8988T (cell line): Measurements from ENCODE around the gene ARL5C.
"Not testable (repeated sequence)": the region's sequence is repeated elsewhere in the genome, so short reads cannot be mapped to it uniquely, and the experiment has no call there.

Experiments used
- DNase-seq: peaks from one replicate; pipeline ENCODE4 v3.0.0; 2011

ARL5C gene

GRCh38 chr17:39139161-39139511, 26.8 kb downstream of the ARL5C start:
- no peak for DNase-seq

DNA sequence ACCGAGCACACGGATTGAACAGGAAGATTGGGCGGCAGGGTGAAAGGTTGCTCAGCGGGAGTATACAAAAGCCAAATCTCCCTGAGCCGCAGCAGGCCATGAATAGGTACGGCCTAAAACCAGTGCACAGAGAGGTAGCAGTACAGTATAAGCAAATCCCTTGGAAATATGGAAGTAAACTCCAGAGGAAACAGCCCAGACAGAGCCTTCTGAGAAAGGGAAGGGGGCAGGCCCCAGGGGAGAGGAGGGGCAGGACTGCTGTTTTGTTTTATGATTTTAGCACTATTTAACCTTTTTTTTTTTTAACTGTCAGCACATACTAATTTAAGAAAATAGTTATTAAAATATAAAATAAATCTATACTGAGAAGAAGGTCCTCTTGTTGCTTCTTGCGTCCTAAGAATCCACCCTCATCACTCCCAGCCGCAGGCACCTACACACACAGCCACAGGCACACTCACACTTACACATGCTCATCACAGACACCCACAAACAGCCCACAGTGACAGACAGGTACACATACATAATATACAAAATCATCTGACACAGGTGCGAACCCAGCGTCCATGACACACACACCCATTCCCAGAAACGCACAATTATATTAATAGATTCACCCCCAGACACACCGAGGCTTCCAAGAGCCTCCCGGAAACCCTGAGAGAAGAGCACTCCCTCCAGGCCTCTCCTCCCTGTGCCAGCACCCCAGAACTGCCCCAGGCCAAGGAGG, 27.4 kb downstream of the ARL5C start:
- DNase-seq: no peak

DNA sequence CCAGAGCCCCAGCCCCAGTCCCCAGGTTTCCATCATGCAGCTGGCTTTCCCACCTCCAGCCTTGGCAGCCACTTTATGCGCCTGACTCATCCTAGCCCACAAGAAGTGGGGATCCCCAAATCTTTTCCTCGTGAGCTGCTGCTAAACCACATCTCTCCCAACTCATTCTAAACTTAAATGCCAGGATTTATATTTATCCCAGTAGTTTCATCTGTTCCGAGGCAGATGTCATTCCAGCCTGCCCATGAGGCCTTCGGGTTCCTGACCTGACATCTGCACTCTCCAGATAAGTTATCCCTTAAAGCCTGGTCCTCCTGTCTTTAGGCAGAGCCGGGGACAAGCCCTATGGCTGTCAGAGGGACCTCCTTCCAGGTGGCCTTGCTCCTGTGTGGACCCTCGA, 31.1 kb downstream of the ARL5C start:
- no peak for DNase-seq

GRCh38 chr17:39132192-39132610, 33.8 kb downstream of the ARL5C start:
- no peak for DNase-seq

DNA sequence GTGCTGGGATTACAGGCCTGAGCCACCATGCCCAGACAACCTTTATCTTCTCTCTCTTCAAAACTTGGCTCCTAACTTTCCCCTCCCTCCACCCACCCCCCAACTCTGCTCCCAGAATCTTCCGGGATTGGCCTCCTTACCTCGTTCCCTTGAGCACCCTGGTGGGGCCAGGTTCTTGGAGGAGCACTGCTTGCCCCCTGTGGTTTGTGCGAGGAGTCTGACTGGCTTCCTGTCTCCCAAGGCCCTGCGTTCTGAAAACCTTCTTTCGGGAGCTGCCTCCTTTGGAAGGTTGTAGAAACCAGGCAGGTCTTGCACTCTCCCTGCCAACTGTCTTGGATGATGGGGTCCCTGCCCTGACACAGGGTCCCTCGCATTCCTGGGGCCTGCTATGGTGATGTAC, 34.3 kb downstream of the ARL5C start:
- DNase-seq: no peak

DNA sequence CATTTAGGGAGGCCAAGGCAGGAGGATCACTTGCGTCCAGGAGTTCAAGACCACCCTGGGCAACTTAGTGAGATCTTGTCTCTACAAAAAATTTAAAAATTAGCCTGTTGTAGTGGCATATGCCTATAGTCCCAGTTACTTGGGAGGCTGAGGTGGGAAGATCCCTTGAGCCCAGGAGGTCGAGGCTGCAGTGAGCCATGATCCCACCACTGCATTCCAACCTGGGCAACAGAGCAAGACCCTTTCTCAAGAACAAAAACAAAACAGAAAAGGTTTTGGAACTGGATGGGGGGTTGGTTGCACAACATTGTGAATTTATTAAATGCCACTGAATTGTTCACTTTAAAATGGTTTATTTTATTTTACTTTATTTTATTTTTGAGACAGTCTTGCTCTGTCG, 35.8 kb downstream of the ARL5C start:
- no peak for DNase-seq

GRCh38 chr17:39129544-39129943, 36.4 kb downstream of the ARL5C start:
- DNase-seq: not testable (repeated sequence)

GRCh38 chr17:39126436-39126835, 39.5 kb downstream of the ARL5C start:
- no peak for DNase-seq

GRCh38 chr17:39125143-39125875, 40.7 kb downstream of the ARL5C start:
- no peak for DNase-seq

- DNase-seq: no peak
Measured at GRCh38 chr17:39123627-39124026, 42.3 kb downstream of the ARL5C start.

- no peak for DNase-seq
Measured at GRCh38 chr17:39122991-39123390, 43.0 kb downstream of the ARL5C start.

DNA sequence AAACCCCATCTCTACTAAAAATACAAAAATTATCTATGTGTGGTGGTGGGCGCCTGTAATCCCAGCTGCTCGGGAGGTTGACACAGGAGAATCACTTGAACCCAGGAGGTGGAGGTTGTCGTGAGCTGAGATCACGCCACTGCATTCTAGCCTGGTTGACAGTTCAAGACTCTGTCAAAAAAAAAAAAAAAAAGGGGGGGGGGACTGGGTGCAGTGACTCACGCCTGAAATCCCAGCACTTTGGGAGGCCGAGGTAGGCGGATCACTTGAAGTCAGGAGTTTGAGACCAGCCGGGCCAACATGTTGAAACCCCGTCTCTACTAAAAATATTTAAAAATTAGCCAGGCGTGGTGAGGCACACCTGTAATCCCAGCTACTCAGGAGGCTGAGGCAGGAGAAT, 44.0 kb downstream of the ARL5C start:
- not testable (repeated sequence) for DNase-seq

- no peak for DNase-seq
Measured at GRCh38 chr17:39118674-39119419, 47.1 kb downstream of the ARL5C start.

DNA sequence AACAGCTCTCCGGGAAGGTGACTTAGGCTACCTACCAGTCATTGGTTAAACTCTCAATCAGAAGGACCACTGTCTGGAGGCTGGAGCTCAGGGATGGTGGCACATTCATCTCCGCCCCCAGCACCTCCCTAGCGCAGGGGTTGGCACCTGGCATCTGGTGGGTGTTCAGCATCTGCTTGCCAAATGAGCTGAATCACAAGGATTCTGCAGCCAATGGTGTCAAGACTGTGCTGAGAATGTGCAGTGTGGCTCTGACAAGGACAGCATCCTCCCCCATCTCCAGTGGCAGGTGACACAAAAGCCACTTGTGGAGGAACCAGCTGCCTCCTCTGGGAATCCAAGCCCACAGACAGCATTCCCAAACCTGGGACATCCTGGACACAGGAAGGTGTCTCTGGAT, 49.7 kb downstream of the ARL5C start:
- DNase-seq: no peak

- DNase-seq: no peak
Measured at GRCh38 chr17:39115135-39115534, 50.8 kb downstream of the ARL5C start.

DNA sequence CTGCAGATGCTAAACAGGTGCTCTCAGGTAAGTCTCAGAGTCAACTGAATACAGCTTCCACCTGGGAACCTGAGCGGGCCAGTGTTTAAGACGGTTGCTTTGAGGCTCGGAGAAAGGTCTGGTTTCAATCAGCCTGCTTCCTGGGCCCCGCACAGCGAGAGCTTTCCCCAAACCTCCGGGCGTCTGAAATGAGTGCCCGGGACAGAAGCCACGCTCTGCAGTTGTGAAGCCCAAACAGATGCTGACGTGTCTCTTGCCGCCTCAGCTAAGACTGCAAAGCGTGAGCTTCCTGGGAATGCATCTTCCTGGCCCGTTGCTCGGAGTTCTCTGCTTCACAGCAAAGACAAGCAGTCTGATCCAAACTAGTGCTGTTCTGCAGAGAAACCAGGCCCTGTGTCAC, 51.2 kb downstream of the ARL5C start:
- DNase-seq: no peak

- DNase-seq: no peak
Measured at GRCh38 chr17:39113871-39114270, 52.1 kb downstream of the ARL5C start.

- DNase-seq: no peak
Measured at GRCh38 chr17:39110435-39111136, 55.4 kb downstream of the ARL5C start.

DNA sequence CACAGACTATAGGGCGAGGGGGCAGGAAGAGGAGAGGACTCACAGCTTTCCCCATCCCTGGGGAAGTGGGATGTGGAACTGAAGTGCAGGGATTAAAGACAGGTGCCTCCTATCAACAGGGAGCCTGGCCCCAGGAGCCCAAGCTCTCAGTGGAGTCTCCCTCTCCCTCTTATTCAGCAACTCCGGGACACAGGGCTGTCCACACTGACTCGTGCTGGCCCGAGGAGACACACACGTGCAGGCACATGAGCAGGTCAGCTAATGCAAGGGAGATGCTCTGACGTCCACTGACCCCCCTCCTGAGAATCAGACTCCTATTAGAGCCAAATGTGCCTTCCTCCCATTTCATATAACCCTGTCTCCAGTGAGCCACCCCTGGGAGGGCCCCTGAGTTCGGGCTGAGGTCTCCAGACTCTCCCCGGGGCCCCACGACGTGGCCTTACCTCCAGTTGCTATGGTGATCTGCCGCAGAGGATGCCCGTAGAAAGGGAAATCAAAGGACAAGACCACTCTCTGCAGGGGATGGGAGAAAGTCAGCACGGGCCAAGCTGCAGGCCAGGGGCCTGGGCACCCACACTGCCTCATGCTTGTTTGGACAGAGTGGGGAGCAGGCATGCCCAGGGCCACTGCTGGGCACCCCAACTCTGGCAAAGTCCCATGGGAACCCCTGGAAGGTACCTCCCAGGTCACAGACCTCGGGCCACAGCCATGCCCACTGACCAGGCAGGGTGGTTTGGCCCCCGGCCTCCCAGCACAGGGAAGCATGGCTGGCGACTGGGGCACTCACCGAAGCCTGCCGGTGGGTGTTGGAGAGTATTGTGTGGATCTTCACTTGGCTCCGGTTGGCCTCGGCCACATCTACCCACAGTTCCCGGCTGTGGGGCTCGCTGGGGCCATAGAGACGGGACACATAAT, 57.2 kb downstream of the ARL5C start:
- no peak for DNase-seq

GRCh38 chr17:39107973-39108372, 58.0 kb downstream of the ARL5C start:
- no peak for DNase-seq

GRCh38 chr17:39107155-39107554, 58.8 kb downstream of the ARL5C start:
- DNase-seq: no peak
